GM12874 (cell line): Measurements from ENCODE around the gene WLS.

ENCODE experiments used
- TF ChIP-seq, protein P1 (sequence below): IDR thresholded peaks from 2 replicates; pipeline ENCODE4 v1.5.1; 2011; ENCODE audit warnings: low read depth, mild to moderate bottlenecking, control low read depth, low read length, moderate library complexity; ENCODE audit not compliant: insufficient read depth

Gene WLS

DNA sequence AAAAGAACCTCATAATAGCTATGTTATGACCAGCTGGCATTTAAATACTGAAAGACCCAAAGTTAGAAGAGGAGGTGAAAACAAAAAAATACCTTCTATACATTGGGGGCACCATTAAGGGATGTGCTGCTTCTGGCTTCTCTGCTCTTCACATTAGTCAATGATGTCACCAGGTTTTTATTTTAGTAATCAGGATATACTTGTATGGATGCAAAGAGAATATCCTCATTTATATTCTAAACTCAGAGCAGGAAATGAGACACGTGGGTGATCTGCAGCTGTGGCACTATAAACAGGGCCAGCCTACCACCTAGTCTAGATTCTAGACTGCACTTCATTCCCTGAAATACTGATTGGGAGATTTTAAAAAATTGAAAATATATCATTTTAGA lies 51.2 kb downstream of the WLS start:
- TF ChIP-seq, protein P1, sequence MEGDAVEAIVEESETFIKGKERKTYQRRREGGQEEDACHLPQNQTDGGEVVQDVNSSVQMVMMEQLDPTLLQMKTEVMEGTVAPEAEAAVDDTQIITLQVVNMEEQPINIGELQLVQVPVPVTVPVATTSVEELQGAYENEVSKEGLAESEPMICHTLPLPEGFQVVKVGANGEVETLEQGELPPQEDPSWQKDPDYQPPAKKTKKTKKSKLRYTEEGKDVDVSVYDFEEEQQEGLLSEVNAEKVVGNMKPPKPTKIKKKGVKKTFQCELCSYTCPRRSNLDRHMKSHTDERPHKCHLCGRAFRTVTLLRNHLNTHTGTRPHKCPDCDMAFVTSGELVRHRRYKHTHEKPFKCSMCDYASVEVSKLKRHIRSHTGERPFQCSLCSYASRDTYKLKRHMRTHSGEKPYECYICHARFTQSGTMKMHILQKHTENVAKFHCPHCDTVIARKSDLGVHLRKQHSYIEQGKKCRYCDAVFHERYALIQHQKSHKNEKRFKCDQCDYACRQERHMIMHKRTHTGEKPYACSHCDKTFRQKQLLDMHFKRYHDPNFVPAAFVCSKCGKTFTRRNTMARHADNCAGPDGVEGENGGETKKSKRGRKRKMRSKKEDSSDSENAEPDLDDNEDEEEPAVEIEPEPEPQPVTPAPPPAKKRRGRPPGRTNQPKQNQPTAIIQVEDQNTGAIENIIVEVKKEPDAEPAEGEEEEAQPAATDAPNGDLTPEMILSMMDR, result no peak

DNA sequence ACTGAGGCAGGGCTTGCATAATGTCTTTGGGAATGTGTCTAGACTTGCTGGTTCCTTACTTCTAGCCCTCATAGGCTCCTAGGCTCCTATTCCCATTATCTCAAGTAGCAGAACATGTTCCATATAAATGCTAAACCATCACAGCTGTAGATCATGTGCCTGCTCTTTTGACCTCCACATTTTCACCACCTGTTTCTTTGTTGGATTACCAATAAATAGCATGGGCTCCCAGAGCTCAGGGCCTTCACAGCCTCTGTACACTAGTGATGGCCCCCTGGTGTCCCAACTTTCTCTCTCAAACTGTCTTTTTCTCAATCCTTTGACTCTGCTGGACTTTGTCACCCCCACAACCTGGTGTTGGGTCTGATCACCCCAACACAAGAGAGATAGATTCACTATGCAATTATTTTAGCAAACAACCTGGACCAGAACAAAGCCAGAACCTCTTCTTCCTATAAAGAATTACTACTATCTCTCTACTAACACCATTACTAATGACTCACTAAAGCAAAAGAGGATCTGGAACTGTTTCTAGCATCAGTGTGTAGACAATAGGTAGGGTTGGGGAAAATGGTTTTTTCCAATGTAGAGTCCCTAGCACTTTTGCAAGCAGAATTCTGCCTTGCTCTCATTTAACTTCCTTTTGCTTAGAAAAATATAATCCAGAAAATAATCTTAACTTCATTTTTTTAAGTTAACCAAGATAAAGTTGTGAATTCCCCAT lies 51.7 kb downstream of the WLS start:
- TF ChIP-seq, protein P1, result no peak

DNA sequence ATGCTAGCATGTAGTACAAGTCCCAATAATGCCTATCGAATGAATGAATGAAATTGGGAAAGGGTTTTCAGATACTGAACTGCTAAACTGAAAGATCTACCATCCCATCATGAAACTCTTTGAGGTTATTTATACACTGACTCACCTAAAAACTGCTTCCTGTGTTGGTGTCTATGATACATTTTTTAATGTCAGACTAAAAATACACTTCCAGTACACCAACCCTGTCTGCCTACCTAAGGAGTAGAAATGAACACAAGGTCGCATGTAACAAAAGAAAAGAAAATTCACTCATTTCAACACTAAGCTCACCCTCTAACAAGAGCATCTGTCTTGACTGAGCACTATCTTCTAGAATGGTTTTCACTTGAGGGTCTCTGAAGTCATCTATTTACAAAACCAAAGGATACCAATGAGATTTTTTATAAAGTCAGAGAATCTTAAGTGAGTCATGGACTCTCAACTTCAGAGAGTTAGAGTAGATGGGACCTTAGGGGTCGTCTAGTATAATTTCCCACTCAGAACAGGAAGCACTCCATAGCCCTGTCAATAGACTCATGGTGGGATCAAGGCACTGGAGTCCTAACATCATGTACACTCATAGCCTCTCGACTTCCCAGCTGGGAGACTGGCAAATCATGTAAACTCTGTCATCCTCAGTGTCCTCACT lies 53.4 kb downstream of the WLS start:
- TF ChIP-seq, protein P1, result no peak

DNA sequence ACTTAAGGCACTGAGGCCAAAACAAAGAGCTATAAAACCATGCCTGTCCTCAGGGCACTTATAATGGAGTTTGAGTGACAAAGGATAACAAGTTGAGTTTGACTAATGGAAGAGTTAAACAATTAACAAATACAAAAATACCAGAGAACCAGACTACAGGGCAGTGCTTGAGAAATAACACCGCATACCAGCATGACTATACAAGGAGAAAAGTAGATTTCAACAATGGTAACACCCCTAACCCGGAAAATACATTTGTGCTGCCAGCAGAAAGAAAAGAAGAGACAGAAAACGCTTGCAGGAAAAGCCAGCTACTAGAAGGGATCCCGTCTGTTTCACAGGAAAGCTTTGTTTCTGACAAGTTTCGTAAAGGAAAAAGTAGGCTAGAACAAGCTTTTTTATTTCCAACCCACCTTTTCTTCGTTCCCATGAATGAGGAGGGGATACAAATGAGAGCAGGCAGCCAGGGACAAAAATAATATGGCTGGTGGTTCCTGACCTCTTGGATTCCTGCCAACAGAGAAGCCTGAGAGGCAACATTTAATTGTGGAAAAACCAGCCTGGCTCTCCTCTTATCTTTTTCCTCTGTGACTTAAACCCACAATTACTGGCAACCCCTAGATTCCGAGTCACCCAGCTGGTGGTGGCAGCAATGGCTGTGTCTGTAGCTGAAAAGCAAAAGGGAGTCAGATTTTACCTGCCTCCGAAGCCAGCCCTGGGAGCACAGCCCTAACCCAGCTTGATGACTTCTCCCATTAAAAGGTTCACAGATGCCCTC lies 56.5 kb downstream of the WLS start:
- TF ChIP-seq, protein P1, result no peak

DNA sequence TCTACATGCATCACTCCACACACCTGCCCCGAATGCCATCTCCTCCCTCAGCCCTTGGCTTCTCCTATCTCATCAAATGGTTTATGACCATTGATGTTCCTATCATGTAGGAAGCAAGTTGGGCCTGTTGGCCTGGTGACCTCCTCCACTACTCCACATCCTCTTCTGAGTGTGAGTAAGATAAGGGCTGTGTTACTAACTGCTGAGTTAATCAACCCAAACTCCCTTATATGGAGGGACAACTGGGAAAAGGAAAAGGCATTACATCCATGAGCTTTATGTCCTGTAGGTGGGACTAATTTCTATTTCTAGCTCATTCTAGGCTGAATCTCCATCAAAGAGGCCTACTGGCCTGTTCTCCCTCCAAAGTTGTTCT lies 57.6 kb downstream of the WLS start:
- TF ChIP-seq, protein P1, result no peak

DNA sequence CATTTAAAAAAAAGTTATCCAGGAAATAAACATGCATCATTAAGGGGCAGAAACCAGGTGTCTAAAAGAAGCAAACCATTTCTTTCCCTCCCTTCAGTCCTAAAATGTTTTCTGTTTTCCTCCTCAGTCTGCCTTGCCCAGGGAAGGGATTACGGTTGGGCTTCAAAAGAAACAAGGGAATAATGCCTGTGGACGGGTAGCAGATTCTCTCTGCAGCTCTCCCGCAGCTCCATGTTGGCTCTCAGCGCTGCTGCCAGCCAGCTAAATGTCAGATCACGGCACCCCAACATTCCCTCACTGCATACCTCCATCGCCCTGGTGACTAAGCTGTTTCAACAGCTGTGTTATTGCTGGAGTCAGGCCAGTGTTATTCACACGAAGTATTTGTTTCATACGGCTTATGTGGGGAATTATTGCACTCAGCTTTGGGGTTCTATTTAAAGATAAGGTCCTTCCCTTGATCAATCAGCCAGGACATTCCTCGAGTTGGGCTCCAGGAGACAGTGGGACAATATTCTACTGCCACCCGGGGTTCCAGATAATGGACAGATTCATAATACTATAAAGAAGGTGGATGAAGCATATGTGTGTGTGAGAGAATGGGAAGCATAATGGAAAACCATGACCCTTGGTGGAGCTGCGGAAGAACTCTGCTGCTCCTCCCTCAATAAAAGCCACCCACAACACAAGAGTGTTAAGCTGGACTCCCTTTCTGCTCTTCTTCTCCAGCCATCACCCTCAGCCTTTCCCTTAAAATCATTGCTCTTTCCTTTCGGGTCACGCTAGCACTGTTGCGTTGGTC lies 58.2 kb downstream of the WLS start:
- TF ChIP-seq, protein P1, result no peak
